ENCODE results near the gene DOCK10.

DOCK10 gene

DNA sequence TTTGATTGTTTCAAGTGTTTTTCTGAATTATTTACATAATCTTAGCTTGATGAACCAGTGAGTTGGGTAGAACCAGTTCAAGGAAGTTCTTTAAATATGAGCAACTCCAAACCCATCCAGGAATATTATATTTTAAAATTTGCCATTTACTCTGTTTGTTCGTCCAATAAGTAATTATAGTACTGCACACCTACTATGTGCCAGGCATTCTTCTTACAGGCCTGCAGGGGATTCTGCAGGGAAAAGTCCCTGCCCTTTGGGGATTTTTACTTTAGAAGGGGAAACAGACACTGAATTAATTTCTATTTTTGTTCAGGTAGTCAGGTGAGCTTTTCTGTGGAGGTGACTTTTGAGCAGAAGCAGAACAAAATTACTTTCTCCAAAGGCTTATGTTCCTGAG is 146.9 kb downstream of the DOCK10 start:
- H3K4me3 ChIP-seq (ENCODE audit: extremely low read depth, insufficient read depth, low read length, poor library complexity, severe bottlenecking): no peak overlapping the region
- no peaks in the 10 kb centered on the region for H3K4me1 ChIP-seq (ENCODE audit: control insufficient read depth, insufficient read depth, low read length, poor library complexity, severe bottlenecking)
- H3K9me3 ChIP-seq (ENCODE audit: control insufficient read depth, low read length): no peaks in the 10 kb centered on the region
- H3K27ac ChIP-seq (ENCODE audit: low read depth, low read length, severe bottlenecking): no peak overlapping the region
- H3K36me3 ChIP-seq (ENCODE audit: control insufficient read depth, insufficient read depth, low read length): no peaks in the 10 kb centered on the region
- WGBS, 2 experiments (ENCODE audit: insufficient coverage in 2 of 2): no CpG with 5 or more reads among the region's 1 CpG

GRCh38 chr2:224894356-224894755 is 147.9 kb downstream of the DOCK10 start:
- 50 to 90% methylated on average over 1 to 3 of the region's 3 CpGs for WGBS, 2 experiments (ENCODE audit: insufficient coverage in 2 of 2)
- H3K4me1 ChIP-seq (ENCODE audit: control insufficient read depth, insufficient read depth, low read length, poor library complexity, severe bottlenecking): no peaks in the 10 kb centered on the region
- no peak overlapping the region for H3K4me3 ChIP-seq (ENCODE audit: extremely low read depth, insufficient read depth, low read length, poor library complexity, severe bottlenecking)
- H3K9me3 ChIP-seq (ENCODE audit: control insufficient read depth, low read length): no peaks in the 10 kb centered on the region
- H3K36me3 ChIP-seq (ENCODE audit: control insufficient read depth, insufficient read depth, low read length): no peaks in the 10 kb centered on the region
- H3K27ac ChIP-seq (ENCODE audit: low read depth, low read length, severe bottlenecking): no peak overlapping the region

DNA sequence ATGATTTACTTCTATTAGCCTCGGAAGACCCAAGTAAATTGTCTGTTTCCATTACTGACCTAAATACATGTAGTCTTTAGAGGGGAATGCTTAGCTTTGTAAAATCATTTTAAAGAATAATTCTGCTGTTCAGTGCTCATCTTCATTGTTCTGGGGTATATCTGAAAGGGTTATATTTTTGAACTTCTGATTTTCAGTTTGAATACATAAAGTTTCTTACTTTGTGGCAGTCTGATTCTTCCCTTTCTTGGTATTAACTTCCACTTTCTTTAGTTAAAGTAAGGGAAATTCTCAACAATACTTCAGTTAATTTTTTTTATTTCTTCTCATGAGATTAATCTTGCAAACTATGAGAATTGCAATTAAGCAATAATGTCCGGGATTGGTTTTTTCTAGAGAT is 148.4 kb downstream of the DOCK10 start:
- Histone ChIP-seq H3K27ac (ENCODE audit: low read depth, low read length, severe bottlenecking) (no peak overlapping the region), H3K36me3 (ENCODE audit: control insufficient read depth, insufficient read depth, low read length) (no peaks in the 10 kb centered on the region), H3K4me1 (ENCODE audit: control insufficient read depth, insufficient read depth, low read length, poor library complexity, severe bottlenecking) (no peaks in the 10 kb centered on the region), H3K4me3 (ENCODE audit: extremely low read depth, insufficient read depth, low read length, poor library complexity, severe bottlenecking) (no peak overlapping the region), H3K9me3 (ENCODE audit: control insufficient read depth, low read length) (no peaks in the 10 kb centered on the region)
- no CpG with 5 or more reads among the region's 2 CpGs for WGBS, 2 experiments (ENCODE audit: insufficient coverage in 2 of 2)

DNA sequence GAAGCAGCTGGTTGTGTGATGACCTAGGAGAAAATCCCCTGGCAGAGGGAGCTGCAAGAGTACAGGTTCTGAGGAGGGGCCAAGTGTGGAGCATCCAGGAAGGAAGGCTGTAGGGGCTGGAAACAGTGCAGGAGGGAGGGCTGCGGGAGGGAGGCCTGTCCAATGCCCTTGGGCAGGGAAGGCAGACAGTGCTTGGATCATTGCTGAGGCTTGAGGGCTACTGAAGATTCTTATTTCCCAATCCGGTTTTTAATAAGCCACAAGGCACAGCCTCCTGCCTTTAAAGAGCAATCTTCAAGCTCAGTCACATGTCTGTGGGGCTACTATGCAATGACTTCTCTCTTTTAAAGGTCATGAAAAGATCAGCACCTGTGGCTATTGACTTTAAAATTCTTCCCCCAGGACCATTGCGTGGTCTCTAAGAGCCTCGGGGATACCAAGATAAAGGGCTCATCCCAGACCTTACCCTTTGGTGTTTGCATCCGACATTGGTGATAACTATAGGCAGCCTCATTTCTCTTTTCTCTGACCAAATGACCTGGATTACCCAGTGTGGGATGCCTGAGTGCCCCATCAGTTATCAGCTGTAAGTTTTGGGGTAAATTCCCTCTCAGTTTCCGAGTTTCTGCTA is 149.6 kb downstream of the DOCK10 start:
- Histone ChIP-seq H3K27ac (ENCODE audit: low read depth, low read length, severe bottlenecking) (no peak overlapping the region), H3K4me1 (ENCODE audit: control insufficient read depth, insufficient read depth, low read length, poor library complexity, severe bottlenecking) (no peaks in the 10 kb centered on the region), H3K36me3 (ENCODE audit: control insufficient read depth, insufficient read depth, low read length) (no peaks in the 10 kb centered on the region), H3K9me3 (ENCODE audit: control insufficient read depth, low read length) (no peaks in the 10 kb centered on the region), H3K4me3 (ENCODE audit: extremely low read depth, insufficient read depth, low read length, poor library complexity, severe bottlenecking) (no peak overlapping the region)
- 72 to 80% methylated on average over 5 of the region's 6 CpGs for WGBS, 2 experiments (ENCODE audit: insufficient coverage in 2 of 2)

DNA sequence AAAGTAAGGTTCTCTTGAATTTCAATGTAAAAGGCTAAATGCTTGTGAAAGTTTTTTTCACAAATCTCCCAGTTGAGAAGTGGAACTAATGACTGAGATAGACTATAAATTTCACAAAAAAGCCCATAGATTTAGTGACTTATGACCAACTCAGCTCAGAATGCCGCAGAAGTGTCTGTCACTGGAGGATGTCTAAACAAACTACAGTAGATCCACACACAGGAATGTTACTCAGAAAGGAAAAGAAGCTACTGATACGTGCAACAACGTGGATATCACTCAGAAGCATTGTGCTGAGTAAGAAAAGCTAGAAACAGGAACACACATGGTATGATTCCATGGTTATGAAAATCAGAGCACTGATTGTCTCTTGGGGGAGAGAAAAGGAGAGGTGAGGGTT is 151.9 kb downstream of the DOCK10 start:
- Histone ChIP-seq H3K9me3 (ENCODE audit: control insufficient read depth, low read length) (no peaks in the 10 kb centered on the region), H3K27ac (ENCODE audit: low read depth, low read length, severe bottlenecking) (no peak overlapping the region)
- WGBS, 2 experiments (ENCODE audit: insufficient coverage in 2 of 2): 86 to 94% methylated on average over 2 to 3 of the region's 3 CpGs

GRCh38 chr2:224887141-224887540 is 155.1 kb downstream of the DOCK10 start:
- H3K4me3 ChIP-seq (ENCODE audit: extremely low read depth, insufficient read depth, low read length, poor library complexity, severe bottlenecking): no peak overlapping the region
- H3K36me3 ChIP-seq (ENCODE audit: control insufficient read depth, insufficient read depth, low read length): no peaks in the 10 kb centered on the region
- WGBS, 2 experiments (ENCODE audit: insufficient coverage in 2 of 2): no CpG with 5 or more reads among the region's 1 CpG
- no peak overlapping the region for H3K27ac ChIP-seq (ENCODE audit: low read depth, low read length, severe bottlenecking)
- no peaks in the 10 kb centered on the region for H3K9me3 ChIP-seq (ENCODE audit: control insufficient read depth, low read length)
- peaks cover 7% of the 10 kb centered on the region for H3K4me1 ChIP-seq (ENCODE audit: control insufficient read depth, insufficient read depth, low read length, poor library complexity, severe bottlenecking)

More for the DNA sequence above, 151.9 kb downstream of the DOCK10 start:
- Histone ChIP-seq H3K4me1 (ENCODE audit: control insufficient read depth, insufficient read depth, low read length, poor library complexity, severe bottlenecking) (peaks cover 7% of the 10 kb centered on the region), H3K36me3 (ENCODE audit: control insufficient read depth, insufficient read depth, low read length) (no peaks in the 10 kb centered on the region), H3K4me3 (ENCODE audit: extremely low read depth, insufficient read depth, low read length, poor library complexity, severe bottlenecking) (no peak overlapping the region)

- no peak overlapping the region for H3K4me3 ChIP-seq (ENCODE audit: extremely low read depth, insufficient read depth, low read length, poor library complexity, severe bottlenecking)
- WGBS, 2 experiments (ENCODE audit: insufficient coverage in 2 of 2): 94 to 97% methylated on average over 3 to 7 of the region's 9 CpGs
- peaks cover 7% of the 10 kb centered on the region for H3K4me1 ChIP-seq (ENCODE audit: control insufficient read depth, insufficient read depth, low read length, poor library complexity, severe bottlenecking)
- H3K36me3 ChIP-seq (ENCODE audit: control insufficient read depth, insufficient read depth, low read length): no peaks in the 10 kb centered on the region
- H3K9me3 ChIP-seq (ENCODE audit: control insufficient read depth, low read length): no peaks in the 10 kb centered on the region
- no peak overlapping the region for H3K27ac ChIP-seq (ENCODE audit: low read depth, low read length, severe bottlenecking)
Measured at GRCh38 chr2:224885836-224886547, 156.3 kb downstream of the DOCK10 start.

DNA sequence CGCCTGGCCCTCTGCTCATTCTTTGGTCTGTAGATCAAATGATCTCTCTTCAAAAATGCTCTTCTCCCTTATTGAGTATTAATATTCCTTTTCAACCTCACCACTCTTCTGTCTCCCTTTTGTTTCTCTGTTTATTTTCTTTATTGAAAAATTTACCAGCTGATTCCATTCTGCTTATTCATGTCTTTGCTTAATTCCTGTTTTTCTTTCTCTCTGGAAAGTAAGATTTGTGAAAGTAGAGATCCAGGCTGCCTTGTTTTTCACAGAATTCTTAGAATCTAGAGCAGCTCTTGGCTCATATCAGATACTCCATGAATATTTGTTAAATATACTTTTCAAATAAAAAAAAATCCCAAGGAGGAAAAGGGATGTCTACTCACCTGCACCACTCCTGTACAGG is 157.0 kb downstream of the DOCK10 start:
- Histone ChIP-seq H3K4me3 (ENCODE audit: extremely low read depth, insufficient read depth, low read length, poor library complexity, severe bottlenecking) (no peak overlapping the region), H3K9me3 (ENCODE audit: control insufficient read depth, low read length) (no peaks in the 10 kb centered on the region), H3K4me1 (ENCODE audit: control insufficient read depth, insufficient read depth, low read length, poor library complexity, severe bottlenecking) (peaks cover 7% of the 10 kb centered on the region), H3K36me3 (ENCODE audit: control insufficient read depth, insufficient read depth, low read length) (no peaks in the 10 kb centered on the region), H3K27ac (ENCODE audit: low read depth, low read length, severe bottlenecking) (no peak overlapping the region)
- WGBS, 2 experiments (ENCODE audit: insufficient coverage in 2 of 2): 100% methylated on average over 1 of the region's 1 CpG; no CpG with 5 or more reads in 1 of the 2 experiments

DNA sequence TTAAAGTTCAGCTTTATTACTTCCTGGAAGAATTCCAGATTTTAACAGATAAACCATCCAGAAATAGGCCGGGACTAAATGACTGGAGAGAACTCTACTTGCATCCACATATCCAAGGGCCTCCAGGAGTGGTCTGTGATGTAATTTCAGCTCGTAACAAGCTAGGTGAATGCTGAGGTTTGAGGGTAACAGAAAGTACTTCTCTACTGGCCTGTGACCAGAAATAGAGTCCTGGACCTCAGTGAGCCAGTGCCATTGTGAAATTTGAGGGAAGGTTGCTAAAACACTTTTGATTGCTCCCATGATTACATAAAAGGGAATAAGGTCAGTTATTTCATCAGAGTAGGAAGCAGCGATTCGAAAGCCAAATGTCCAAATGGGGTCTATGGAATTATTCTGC is 158.1 kb downstream of the DOCK10 start:
- H3K4me1 ChIP-seq (ENCODE audit: control insufficient read depth, insufficient read depth, low read length, poor library complexity, severe bottlenecking): peaks cover 7% of the 10 kb centered on the region
- 92 to 100% methylated on average over 2 to 3 of the region's 4 CpGs for WGBS, 2 experiments (ENCODE audit: insufficient coverage in 2 of 2)

GRCh38 chr2:224883700-224884099 is 158.6 kb downstream of the DOCK10 start:
- Histone ChIP-seq H3K36me3 (ENCODE audit: control insufficient read depth, insufficient read depth, low read length) (no peaks in the 10 kb centered on the region), H3K9me3 (ENCODE audit: control insufficient read depth, low read length) (no peaks in the 10 kb centered on the region), H3K4me3 (ENCODE audit: extremely low read depth, insufficient read depth, low read length, poor library complexity, severe bottlenecking) (no peak overlapping the region), H3K27ac (ENCODE audit: low read depth, low read length, severe bottlenecking) (no peak overlapping the region), H3K4me1 (ENCODE audit: control insufficient read depth, insufficient read depth, low read length, poor library complexity, severe bottlenecking) (peaks cover 7% of the 10 kb centered on the region)
- WGBS, 2 experiments (ENCODE audit: insufficient coverage in 2 of 2): no CpG with 5 or more reads among the region's 1 CpG

More for the DNA sequence above, 158.1 kb downstream of the DOCK10 start:
- no peak overlapping the region for H3K27ac ChIP-seq (ENCODE audit: low read depth, low read length, severe bottlenecking)
- no peak overlapping the region for H3K4me3 ChIP-seq (ENCODE audit: extremely low read depth, insufficient read depth, low read length, poor library complexity, severe bottlenecking)
- H3K36me3 ChIP-seq (ENCODE audit: control insufficient read depth, insufficient read depth, low read length): no peaks in the 10 kb centered on the region
- no peaks in the 10 kb centered on the region for H3K9me3 ChIP-seq (ENCODE audit: control insufficient read depth, low read length)

DNA sequence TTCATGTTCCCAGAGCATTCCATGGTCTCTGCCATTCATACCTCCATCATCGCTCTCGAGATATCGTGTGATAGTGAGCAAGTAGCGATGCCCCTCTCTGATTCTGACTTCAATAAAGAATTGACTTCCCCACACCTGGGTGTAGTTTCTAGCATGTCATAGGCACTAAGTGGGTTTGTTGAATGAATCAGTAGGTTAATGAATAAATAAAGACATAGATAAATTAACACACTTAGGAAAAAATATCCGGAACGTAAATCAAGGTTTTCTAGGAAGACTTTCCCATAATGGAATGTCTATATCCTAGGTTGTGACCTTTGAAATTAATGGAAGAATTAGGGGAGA is 159.1 kb downstream of the DOCK10 start:
- WGBS, 2 experiments (ENCODE audit: insufficient coverage in 2 of 2): 100% methylated on average over 3 of the region's 6 CpGs; no CpG with 5 or more reads in 1 of the 2 experiments
- no peaks in the 10 kb centered on the region for H3K9me3 ChIP-seq (ENCODE audit: control insufficient read depth, low read length)

More for the DNA sequence above, 159.1 kb downstream of the DOCK10 start:
- no peak overlapping the region for H3K4me3 ChIP-seq (ENCODE audit: extremely low read depth, insufficient read depth, low read length, poor library complexity, severe bottlenecking)
- H3K27ac ChIP-seq (ENCODE audit: low read depth, low read length, severe bottlenecking): no peak overlapping the region
- peaks cover 7% of the 10 kb centered on the region for H3K4me1 ChIP-seq (ENCODE audit: control insufficient read depth, insufficient read depth, low read length, poor library complexity, severe bottlenecking)
- no peaks in the 10 kb centered on the region for H3K36me3 ChIP-seq (ENCODE audit: control insufficient read depth, insufficient read depth, low read length)
